MCF 10A (cell line): ENCODE data around the gene CYCS. TPM values are rescaled to one million over a fixed set of nuclear protein-coding genes. Genes with fewer than 3 reads are reported as not detected.

Source experiments
- BruUV-seq: library from RNA; stranded (reverse); fragments of 400-500 nt; replicated peaks from 2 replicates; lab custom pipeline; 2021; lab: Mats Ljungman, UMichigan
- CTCF ChIA-PET: fragments of 300-600 bp; sonication (Branson Sonifier 250); formaldehyde crosslinking; extraction: SDS; loops from one replicate; lab custom pipeline; 2021; ENCODE audit warnings: antibody characterized with exemption, inconsistent platforms; lab: Yijun Ruan, JAX
- POLR2A ChIA-PET: fragments of 300-600, 350-650 bp; sonication (Branson Sonifier 250); formaldehyde crosslinking; extraction: SDS; loops from one replicate; lab custom pipeline; 2020; ENCODE audit warnings: antibody characterized with exemption, inconsistent platforms; lab: Yijun Ruan, JAX
- DNase-seq: peaks from one replicate; pipeline ENCODE4 v3.0.0-alpha.2; 2018; ENCODE audit not compliant: unreplicated experiment
- H3K27ac Mint-ChIP-seq: one replicate; pipeline ENCODE4 v1.8.0; 2022; ENCODE audit warnings: mild to moderate bottlenecking, low read depth, mixed read lengths; ENCODE audit not compliant: unreplicated experiment
- H3K27me3 Mint-ChIP-seq: one replicate; pipeline ENCODE4 v1.8.0; 2022; ENCODE audit warnings: mixed read lengths; ENCODE audit not compliant: insufficient read depth, unreplicated experiment
- H3K36me3 Mint-ChIP-seq: one replicate; pipeline ENCODE4 v1.8.0; 2022; ENCODE audit warnings: mild to moderate bottlenecking, moderate library complexity, mixed read lengths; ENCODE audit not compliant: insufficient read depth, unreplicated experiment
- H3K4me1 Mint-ChIP-seq: one replicate; pipeline ENCODE4 v1.8.0; 2022; ENCODE audit warnings: mixed read lengths; ENCODE audit not compliant: insufficient read depth, unreplicated experiment
- H3K4me3 Mint-ChIP-seq: one replicate; pipeline ENCODE4 v1.8.0; 2022; ENCODE audit warnings: mild to moderate bottlenecking, moderate library complexity, mixed read lengths; ENCODE audit not compliant: unreplicated experiment
- H3K9me3 Mint-ChIP-seq: one replicate; pipeline ENCODE4 v1.8.0; 2022; ENCODE audit warnings: mixed read lengths; ENCODE audit not compliant: unreplicated experiment
- CTCF ChIP-seq: fragments of 200-600 bp; IDR thresholded peaks from one replicate; pipeline ENCODE4 v1.8.0; 2022; ENCODE audit warnings: antibody characterized with exemption, mild to moderate bottlenecking; ENCODE audit not compliant: unreplicated experiment
- intact Hi-C: fragments of 100-400 bp; cut with micrococcal nuclease; formaldehyde crosslinking; loops from 2 replicates; pipeline ENCODE4 v1.14.1; 2022
- total RNA-seq: library from RNA; stranded (reverse); gene quantifications from 2 replicates; pipeline ENCODE4 v1.2.3, GENCODE V29; 2022

CYCS gene
- total RNA-seq, 1 experiment from 2014 or later = 368 TPM

GRCh38 chr7:25122373-25122772, 2.7 kb downstream of the CYCS start:
- no peak overlapping the region for H3K4me3 Mint-ChIP-seq
- H3K9me3 Mint-ChIP-seq = no peaks in the 10 kb centered on the region
- CTCF ChIA-PET = interaction anchor here (0.6 kb wide), 1 partner anchor 1561 kb away, joined by 3 read pairs; no protein-coding TSS in a partner anchor
- no peak overlapping the region for H3K27ac Mint-ChIP-seq
- no peak for TF ChIP-seq CTCF
- POLR2A ChIA-PET = no interaction called here
- intact Hi-C loops = no loop called here
- H3K4me1 Mint-ChIP-seq = peaks cover 8% of the 10 kb centered on the region
- no TSS peak for BruUV-seq
- H3K36me3 Mint-ChIP-seq = peaks cover 69% of the 10 kb centered on the region
- no peaks in the 10 kb centered on the region for H3K27me3 Mint-ChIP-seq
- no peak for DNase-seq

GRCh38 chr7:25121599-25121998, 3.5 kb downstream of the CYCS start:
- Mint-ChIP-seq H3K27ac (no peak overlapping the region), H3K36me3 (peaks cover 76% of the 10 kb centered on the region), H3K27me3 (no peaks in the 10 kb centered on the region), H3K4me3 (no peak overlapping the region), H3K9me3 (no peaks in the 10 kb centered on the region), H3K4me1 (peaks cover 12% of the 10 kb centered on the region)
- TF ChIP-seq CTCF = no peak
- intact Hi-C loops = no loop called here
- ChIA-PET POLR2A (no interaction called here), CTCF (interaction anchor here (0.6 to 1.0 kb wide), 4 partner anchors 20 to 1560 kb away, joined by 3 to 4 read pairs (median 3); no protein-coding TSS in a partner anchor)
- no TSS peak for BruUV-seq
- DNase-seq = no peak

DNA sequence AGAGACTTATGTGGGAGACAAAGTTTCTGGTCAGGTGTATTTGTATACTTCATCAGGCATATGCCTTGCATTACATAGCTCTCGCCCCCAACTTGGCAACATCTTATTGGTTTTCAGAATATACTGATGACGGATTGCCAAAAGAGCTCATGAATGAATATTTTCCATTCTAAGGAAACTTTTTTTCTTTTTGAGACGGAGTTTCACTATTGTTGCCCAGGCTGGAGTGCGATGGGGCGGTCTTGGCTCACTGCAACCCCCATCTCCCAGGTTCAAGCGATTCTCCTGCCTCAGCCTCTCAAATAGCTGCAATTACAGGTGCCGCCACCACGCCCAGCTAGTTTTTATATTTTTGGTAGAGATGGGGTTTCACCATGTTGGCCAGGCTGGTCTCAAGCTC, 6.0 kb downstream of the CYCS start:
- ChIA-PET CTCF (interaction anchor here (0.6 to 2.2 kb wide), 4 partner anchors 20 to 407 kb away, joined by 3 to 12 read pairs (median 4); no protein-coding TSS in a partner anchor), POLR2A (interaction anchor here (0.6 to 1.1 kb wide), 3 partner anchors 8 to 1974 kb away, joined by 3 to 7 read pairs (median 3); no protein-coding TSS in a partner anchor)
- no peak overlapping the region for H3K4me3 Mint-ChIP-seq
- no peaks in the 10 kb centered on the region for H3K27me3 Mint-ChIP-seq
- no peaks in the 10 kb centered on the region for H3K9me3 Mint-ChIP-seq
- DNase-seq = no peak
- no peak for TF ChIP-seq CTCF
- intact Hi-C loops = no loop called here
- H3K4me1 Mint-ChIP-seq = peaks cover 22% of the 10 kb centered on the region
- no TSS peak for BruUV-seq
- peaks cover 67% of the 10 kb centered on the region for H3K36me3 Mint-ChIP-seq
- no peak overlapping the region for H3K27ac Mint-ChIP-seq

- H3K27me3 Mint-ChIP-seq = no peaks in the 10 kb centered on the region
- peaks cover 59% of the 10 kb centered on the region for H3K36me3 Mint-ChIP-seq
- ChIA-PET POLR2A (no interaction called here), CTCF (interaction anchor here (2.1 kb wide), 1 partner anchor 20 kb away, joined by 13 read pairs; no protein-coding TSS in a partner anchor)
- no peak for DNase-seq
- H3K4me1 Mint-ChIP-seq = peaks cover 22% of the 10 kb centered on the region
- TF ChIP-seq CTCF = no peak
- H3K27ac Mint-ChIP-seq = no peak overlapping the region
- intact Hi-C loops = no loop called here
- no TSS peak for BruUV-seq
- no peaks in the 10 kb centered on the region for H3K9me3 Mint-ChIP-seq
- no peak overlapping the region for H3K4me3 Mint-ChIP-seq
These were observed 6.9 kb downstream of the CYCS start for GRCh38 chr7:25118048-25118753.
